NCI-H524 (cell line): ENCODE results near the gene PDIA6.
"Not testable (repeated sequence)": the region's sequence is repeated elsewhere in the genome, so short reads cannot be mapped to it uniquely, and the experiment has no call there.

Experiments
- DNase-seq, 2 experiments: peaks; one replicate each; lab custom pipeline; 2025; lab: John Stamatoyannopoulos, UW

PDIA6 gene

DNA sequence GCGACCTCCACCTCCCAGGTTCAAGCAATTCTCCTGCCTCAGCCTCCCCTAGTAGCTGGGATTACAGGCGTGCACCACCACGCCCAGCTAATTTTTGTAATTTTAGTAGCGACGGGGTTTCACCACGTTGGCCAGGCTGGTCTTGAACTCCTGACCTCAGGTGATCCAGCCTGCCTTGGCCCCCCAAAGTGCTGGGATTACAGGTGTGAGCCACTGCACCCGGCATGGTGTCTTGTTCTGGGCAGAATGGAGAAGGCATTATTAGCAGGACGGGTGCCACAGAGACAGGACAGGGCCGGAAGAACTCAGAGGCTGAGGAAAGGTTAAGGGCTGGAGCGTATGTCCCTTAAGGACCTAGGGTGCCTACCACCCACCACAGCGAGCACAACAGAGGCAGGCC is 31.8 kb downstream of the PDIA6 start:
- not testable (repeated sequence) for DNase-seq

GRCh38 chr2:10780491-10780820 is 32.1 kb downstream of the PDIA6 start:
- no peak for DNase-seq

- DNase-seq = no peak
Observed at GRCh38 chr2:10779776-10780490, 32.7 kb downstream of the PDIA6 start.

DNA sequence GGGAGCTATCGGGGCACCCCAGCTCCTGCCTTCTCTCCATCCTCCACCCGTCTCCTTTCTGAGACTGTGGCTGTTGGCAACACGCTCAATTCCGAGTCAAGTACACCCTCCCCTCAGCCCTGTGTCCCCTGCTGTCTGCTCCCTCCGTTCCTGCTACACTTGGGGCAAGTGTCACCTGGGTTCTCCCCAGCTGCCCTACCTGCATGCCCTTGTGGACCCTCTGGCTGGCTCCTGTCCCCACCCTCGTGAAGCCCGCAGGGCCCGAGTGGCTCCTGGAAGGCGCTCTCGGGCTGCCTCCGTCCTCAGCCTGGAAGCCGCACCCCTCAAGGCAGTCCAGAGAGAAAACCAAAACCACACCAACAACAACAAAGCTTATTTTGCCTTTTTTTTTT is 33.9 kb downstream of the PDIA6 start:
- DNase-seq = no peak

DNA sequence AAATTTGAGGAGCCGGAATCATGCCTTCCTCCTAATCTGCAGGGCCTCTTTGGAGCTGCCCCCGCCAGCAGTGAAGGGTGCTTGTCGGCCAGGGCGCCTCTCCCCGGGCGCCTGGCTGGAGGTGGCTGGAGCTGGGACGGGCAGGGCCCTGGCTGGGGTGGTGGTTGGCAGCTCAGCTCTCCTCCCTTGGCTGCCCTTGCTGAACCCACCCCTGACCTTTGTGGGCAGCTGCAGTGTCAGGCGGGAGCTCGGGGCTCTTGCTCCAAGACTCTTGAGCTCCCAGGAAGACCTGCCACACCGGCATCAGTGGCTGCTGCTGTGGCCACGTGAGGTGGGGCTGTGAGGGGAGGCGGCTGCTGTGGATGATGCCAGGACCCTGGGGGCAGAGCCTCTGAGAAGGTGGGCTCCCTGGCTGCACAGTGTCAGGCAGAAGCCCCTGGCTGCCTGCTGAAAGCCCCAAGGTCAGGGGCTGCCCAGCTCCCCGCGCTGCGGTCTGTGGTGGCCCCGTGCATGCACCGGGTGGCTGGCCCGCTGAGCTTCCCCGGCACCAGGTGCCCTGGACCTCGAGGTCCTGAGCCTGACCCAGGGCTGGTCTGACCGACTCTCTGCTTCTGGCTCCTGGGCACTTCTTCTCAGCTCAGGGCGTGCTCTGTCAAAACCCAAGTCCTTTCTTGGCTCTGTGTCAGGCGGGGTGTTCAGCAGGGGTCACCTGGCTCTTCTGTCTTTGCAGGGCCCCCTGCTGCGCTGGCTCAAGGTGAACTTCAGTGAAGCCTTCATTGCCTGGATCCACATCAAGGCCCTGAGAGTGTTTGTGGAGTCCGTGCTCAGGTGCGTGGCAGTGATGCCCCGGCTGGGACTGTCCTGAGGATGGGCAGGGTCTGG is 34.5 kb downstream of the PDIA6 start:
- DNase-seq = no peak

GRCh38 chr2:10777111-10777841 is 35.3 kb downstream of the PDIA6 start:
- no peak for DNase-seq

- DNase-seq = no peak
Observed at GRCh38 chr2:10776231-10776977, 36.2 kb downstream of the PDIA6 start.

DNA sequence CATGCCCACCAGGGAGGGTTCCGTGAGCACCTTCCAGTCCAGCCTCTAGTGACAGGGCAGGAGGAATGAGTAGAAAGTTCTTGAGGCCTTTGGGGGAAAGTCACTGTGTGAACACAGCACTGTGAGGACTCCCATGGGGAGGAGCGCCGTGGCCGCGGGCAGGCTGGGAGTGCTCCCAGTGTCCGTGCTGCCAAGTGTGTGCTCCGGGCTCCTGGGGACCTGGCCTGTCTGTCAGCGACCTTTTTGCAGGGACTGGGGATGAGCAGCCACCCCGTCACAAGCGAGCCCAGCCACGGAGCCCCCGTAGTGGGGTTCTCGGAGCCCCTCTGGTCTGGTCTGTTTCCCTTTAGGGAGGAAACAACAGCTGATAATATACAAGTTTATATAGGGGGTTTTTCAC is 36.8 kb downstream of the PDIA6 start:
- no peak for DNase-seq

DNA sequence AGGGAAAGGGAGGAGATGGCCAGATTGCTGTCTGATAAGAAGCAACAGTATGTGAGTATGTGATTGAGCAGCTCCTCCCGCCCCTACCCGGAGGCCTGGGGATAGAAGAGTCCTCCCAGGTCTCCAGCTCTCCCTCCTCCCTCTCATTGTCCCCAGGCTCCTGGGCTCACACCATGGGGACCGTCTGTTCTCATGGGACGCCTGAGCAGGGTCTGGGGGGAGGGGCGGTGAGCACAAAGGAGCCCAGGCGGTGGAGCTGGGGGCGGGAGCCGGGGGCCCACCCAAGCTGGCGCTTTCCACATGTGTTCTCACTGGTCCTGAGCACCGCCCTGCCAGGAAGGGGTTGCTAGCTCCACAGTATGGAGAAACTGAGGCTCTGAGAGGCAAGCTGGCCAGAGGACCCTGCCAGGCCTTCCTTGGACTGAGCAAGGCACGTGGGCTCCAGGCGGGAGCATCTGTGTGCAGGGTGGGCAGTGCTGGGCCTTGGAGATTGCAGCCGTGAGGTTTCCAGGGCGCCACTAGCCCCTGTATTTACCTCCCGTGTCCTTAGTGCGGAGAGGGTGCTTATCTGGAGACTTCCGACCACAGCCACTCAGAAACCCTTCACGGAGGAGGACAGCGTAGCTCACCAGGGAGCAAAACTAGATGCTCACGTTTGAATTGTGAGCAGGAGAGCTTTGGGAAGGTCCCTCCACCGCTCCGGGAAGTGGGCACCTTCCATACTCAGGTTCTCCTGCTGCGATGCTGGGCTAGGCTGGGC is 37.4 kb downstream of the PDIA6 start:
- no peak for DNase-seq

DNA sequence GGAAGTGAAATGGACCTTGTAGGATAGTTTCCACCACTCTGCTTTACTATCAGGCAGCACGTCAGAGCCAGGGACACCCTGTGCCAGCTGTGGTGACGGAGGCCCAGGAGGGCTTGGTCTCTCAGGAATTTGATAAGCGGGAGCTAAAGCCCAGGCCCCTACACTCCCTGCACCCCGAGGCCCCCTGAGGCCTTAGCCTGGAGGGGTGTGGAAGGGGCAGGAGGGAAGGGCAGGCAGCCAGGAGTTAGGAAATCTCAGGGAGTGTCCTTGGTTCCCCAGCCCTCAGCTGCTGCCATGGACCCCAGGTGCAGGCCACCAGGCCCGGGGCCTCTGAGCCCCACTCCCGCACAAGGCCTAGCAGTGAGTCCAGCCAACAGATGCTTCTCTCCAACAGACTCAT is 38.2 kb downstream of the PDIA6 start:
- no peak for DNase-seq

- no peak for DNase-seq
Observed at GRCh38 chr2:10773821-10774341, 38.7 kb downstream of the PDIA6 start.

DNA sequence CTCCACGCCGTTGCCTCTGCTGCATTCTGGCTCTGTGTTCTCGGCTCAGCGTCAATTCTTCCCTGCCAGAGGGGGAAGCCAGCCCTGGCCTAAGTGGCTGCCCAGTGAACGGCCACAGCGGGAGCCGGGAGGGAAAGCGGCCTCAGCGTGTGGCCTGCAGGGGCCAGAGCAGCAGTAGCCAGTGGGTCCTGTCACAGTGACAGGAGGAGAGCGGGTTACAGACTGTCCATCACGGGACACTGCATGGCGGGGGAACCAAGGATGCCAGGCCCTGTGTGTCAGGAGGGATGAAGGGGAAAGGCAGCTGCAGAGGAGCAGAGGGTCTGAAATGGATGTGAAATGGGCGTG is 39.7 kb downstream of the PDIA6 start:
- no peak for DNase-seq

- no peak for DNase-seq
Observed at GRCh38 chr2:10772201-10772867, 40.3 kb downstream of the PDIA6 start.

GRCh38 chr2:10771786-10772185 is 40.8 kb downstream of the PDIA6 start:
- DNase-seq = no peak

DNA sequence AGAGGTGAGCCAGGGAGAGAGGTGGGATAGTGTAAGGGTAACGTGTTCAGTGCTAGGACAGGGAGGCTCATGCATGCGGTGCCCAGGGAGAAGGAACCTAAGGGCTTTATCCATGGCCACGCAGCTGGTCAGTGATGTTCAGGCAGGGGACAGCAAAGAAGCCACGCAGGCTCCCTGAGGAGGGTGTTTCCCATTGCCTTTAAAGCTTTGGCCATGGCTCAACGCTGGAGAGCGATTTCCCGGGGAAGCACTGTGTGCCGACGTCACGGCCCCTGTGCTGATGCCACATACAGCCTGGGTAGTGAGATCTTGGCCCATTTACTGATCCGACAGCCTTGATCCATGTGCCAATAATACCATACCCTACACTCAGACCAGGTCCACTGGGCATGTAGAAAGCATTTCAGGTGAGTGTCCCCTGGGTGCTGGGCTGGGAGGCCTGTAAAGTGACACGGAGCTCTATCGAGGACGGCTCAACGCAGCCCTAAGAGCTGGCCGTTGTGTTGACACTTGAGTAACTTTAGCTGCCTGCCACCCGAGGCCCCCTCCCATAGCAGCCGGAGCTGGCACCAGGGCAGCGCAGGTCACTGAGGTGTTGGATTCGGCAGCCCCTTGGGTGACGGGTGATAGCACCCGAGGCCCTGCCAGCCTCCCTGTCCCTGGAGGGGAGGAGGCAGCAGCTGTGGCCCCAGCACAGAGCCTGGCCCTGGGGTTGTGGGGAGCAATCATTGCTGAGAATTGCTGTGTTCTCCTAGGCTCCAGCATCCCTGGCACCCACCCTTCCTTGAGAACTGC is 41.4 kb downstream of the PDIA6 start:
- no peak for DNase-seq

- no peak for DNase-seq
Observed at GRCh38 chr2:10768063-10768507, 44.5 kb downstream of the PDIA6 start.

GRCh38 chr2:10765914-10766313 is 46.7 kb downstream of the PDIA6 start:
- no peak for DNase-seq

GRCh38 chr2:10765461-10765860 is 47.1 kb downstream of the PDIA6 start:
- DNase-seq = no peak

DNA sequence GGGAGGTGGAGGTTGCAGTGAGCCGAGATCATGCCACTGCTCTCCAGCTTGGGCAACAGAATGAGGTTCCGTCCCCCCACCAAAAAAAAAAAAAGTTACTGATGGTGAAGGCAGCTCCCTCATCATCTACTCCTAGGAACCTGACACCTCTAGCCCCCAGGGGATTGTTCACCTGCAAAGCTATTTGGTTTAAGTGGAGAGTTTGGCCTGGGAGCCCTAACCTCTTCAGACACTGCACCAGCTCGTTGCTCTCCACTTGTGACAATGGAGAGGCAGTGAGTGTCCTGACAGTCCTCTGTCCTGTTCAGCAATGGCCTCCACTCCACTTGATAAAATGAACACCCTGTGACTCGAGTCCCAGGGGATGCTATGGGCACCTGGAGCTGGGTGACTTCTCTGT is 47.7 kb downstream of the PDIA6 start:
- no peak for DNase-seq
